ENCODE data around the gene TRPC5OS.

GRCh38 chrX:111861605-111862004, 14.4 kb upstream of the TRPC5OS start:
- TF ChIP-seq CTCF (IDR thresholded peaks at IDR 0.05) (no peak), POLR2A (IDR thresholded peaks at IDR 0.05; ENCODE audit: low read depth) (no peak)
